H1 (cell line): Measurements from ENCODE around the gene AHSG. TPM values are rescaled to one million over a fixed set of nuclear protein-coding genes. Genes with fewer than 3 reads are reported as not detected.

ENCODE experiments used
- CEBPB ChIP-seq: IDR thresholded peaks from 2 replicates; pipeline ENCODE4 v1.6.1; 2012; ENCODE audit warnings: low read depth, low read length
- FOSL1 ChIP-seq: IDR thresholded peaks from 2 replicates; pipeline ENCODE4 v1.6.1; 2011; ENCODE audit warnings: mild to moderate bottlenecking, low read depth, low read length, moderate library complexity; ENCODE audit not compliant: insufficient read depth
- RBBP5 ChIP-seq: IDR thresholded peaks from 2 replicates; pipeline ENCODE4 v1.7.1; 2012; ENCODE audit warnings: low read depth, mild to moderate bottlenecking, inconsistent platforms, low read length, moderate library complexity, borderline replicate concordance
- SRF ChIP-seq: IDR thresholded peaks from 2 replicates; pipeline ENCODE4 v1.6.1; 2011; ENCODE audit warnings: mild to moderate bottlenecking, low read depth, low read length, moderate library complexity
- polyA plus RNA-seq, 7 experiments: library from polyadenylated mRNA; depleted of rRNA in 3 of 7; stranded (reverse) in 5 of 7; unstranded in 2 of 7; fragments of >200 nt in 5 of 7; fragments of 200-250 nt in 2 of 7; gene quantifications; 1 replicate in 5 of 7; 2 replicates in 1 of 7; 4 replicates in 1 of 7; pipeline versions ENCODE4 v1.2.1 to v1.2.3, GENCODE V29; 2011 to 2013; ENCODE audit warnings: missing spikeins in 2 of 7, mixed read lengths in 2 of 7
- total RNA-seq: library from RNA; stranded (reverse); fragmentation: NEBNext Ultra II Directional; extraction: Animal tissue kit (Norgen Biotek cat#: 25700); gene quantifications from 2 replicates; pipeline ENCODE4 v1.2.1, GENCODE V29; 2021

The AHSG gene
- total and polyA plus RNA-seq, 2 of the 8 experiments (the other 6 are each of a cell fraction or from before 2014, with no cell fraction given) = 0.68 to 0.78 TPM

- no peak for TF ChIP-seq RBBP5
- no peak for TF ChIP-seq SRF
- no peak for TF ChIP-seq FOSL1
- no peak for TF ChIP-seq CEBPB
Observed at GRCh38 chr3:186624598-186624997, 11.7 kb downstream of the AHSG start (continued).
